HepG2 (cell line): Measurements from ENCODE around the gene ARL5A. TPM values are rescaled to one million over a fixed set of nuclear protein-coding genes. Genes with fewer than 3 reads are reported as not detected.

Experiments
- CHD4 ChIP-seq: fragments of 200-600 bp; sonication (generic); IDR thresholded peaks from 2 replicates; pipeline ENCODE4 v1.7.0; 2017; ENCODE audit warnings: mild to moderate bottlenecking, low read length, borderline replicate concordance
- DNMT1 ChIP-seq: sonication (generic); formaldehyde crosslinking; IDR thresholded peaks from 2 replicates; pipeline ENCODE4 v1.5.1; 2020; ENCODE audit warnings: mild to moderate bottlenecking, missing genetic modification reagents
- MEF2D ChIP-seq: sonication (generic); formaldehyde crosslinking; IDR thresholded peaks from 2 replicates; pipeline ENCODE4 v1.5.1; 2020; ENCODE audit warnings: mild to moderate bottlenecking, missing genetic modification reagents
- NR1H2 ChIP-seq: sonication (generic); formaldehyde crosslinking; IDR thresholded peaks from 2 replicates; pipeline ENCODE4 v1.8.1; 2022; ENCODE audit warnings: low read depth, missing genetic modification reagents, borderline replicate concordance
- PITX1 ChIP-seq: sonication (generic); formaldehyde crosslinking; IDR thresholded peaks from 2 replicates; pipeline ENCODE4 v1.5.1; 2020; ENCODE audit warnings: mild to moderate bottlenecking, missing genetic modification reagents
- SUZ12 ChIP-seq: fragments of 150-350 bp; IDR thresholded peaks from 2 replicates; pipeline ENCODE4 v1.6.1; 2014; ENCODE audit warnings: low read depth, low read length
- TRIM24 ChIP-seq: sonication (generic); formaldehyde crosslinking; IDR thresholded peaks from 2 replicates; pipeline ENCODE4 v1.8.0; 2022; ENCODE audit warnings: mild to moderate bottlenecking, missing genetic modification reagents
- ZNF547 ChIP-seq: sonication (generic); formaldehyde crosslinking; IDR thresholded peaks from 2 replicates; pipeline ENCODE4 v1.5.1; 2020; ENCODE audit warnings: mild to moderate bottlenecking, missing genetic modification reagents
- ZNF549 ChIP-seq: sonication (generic); formaldehyde crosslinking; IDR thresholded peaks from 2 replicates; pipeline ENCODE4 v1.5.0; 2020; ENCODE audit warnings: missing genetic modification reagents
- polyA plus RNA-seq, 8 experiments: library from polyadenylated mRNA; depleted of rRNA in 3 of 8; stranded (reverse) in 7 of 8; unstranded in 1 of 8; fragments of >200 nt; fragmentation: Illumina TruSeq in 4 of 8; extraction: Trizol in 4 of 8; gene quantifications; 2 replicates each; pipeline versions ENCODE4 v1.2.1 to v1.2.3, GENCODE V29; 2011 to 2016; ENCODE audit warnings: low read depth in 4 of 8, missing spikeins in 1 of 8, mixed read lengths in 1 of 8; ENCODE audit not compliant: insufficient read depth in 1 of 8
- total RNA-seq, 5 experiments: library from RNA; depleted of rRNA; stranded (reverse); fragments of >200 nt; fragmentation: Illumina TruSeq; extraction: Trizol; gene quantifications; 2 replicates each; pipeline ENCODE4 v1.2.3, GENCODE V29; 2016; ENCODE audit warnings: low read depth in 1 of 5
- TF ChIP-seq, protein P1 (sequence below): sonication (generic); formaldehyde crosslinking; IDR thresholded peaks from 2 replicates; pipeline ENCODE4 v1.5.0; 2020; ENCODE audit warnings: mild to moderate bottlenecking, missing genetic modification reagents, borderline replicate concordance
- TF ChIP-seq, protein P2 (sequence below): sonication (generic); formaldehyde crosslinking; IDR thresholded peaks from 2 replicates; pipeline ENCODE4 v1.4.0; 2020; ENCODE audit warnings: mild to moderate bottlenecking, missing genetic modification reagents
- TF ChIP-seq, protein P3 (sequence below): sonication (generic); formaldehyde crosslinking; IDR thresholded peaks from 2 replicates; pipeline ENCODE4 v1.4.0; 2020; ENCODE audit warnings: missing genetic modification reagents
- TF ChIP-seq, protein P4 (sequence below): sonication (generic); formaldehyde crosslinking; conservative IDR thresholded peaks from 2 replicates; pipeline ENCODE4 v1.4.0; 2020; ENCODE audit warnings: missing genetic modification reagents

The ARL5A gene
- total and polyA plus RNA-seq, 2 of the 13 experiments (the other 11 are each of a cell fraction or from before 2014, with no cell fraction given): 47.5 to 149 TPM

DNA sequence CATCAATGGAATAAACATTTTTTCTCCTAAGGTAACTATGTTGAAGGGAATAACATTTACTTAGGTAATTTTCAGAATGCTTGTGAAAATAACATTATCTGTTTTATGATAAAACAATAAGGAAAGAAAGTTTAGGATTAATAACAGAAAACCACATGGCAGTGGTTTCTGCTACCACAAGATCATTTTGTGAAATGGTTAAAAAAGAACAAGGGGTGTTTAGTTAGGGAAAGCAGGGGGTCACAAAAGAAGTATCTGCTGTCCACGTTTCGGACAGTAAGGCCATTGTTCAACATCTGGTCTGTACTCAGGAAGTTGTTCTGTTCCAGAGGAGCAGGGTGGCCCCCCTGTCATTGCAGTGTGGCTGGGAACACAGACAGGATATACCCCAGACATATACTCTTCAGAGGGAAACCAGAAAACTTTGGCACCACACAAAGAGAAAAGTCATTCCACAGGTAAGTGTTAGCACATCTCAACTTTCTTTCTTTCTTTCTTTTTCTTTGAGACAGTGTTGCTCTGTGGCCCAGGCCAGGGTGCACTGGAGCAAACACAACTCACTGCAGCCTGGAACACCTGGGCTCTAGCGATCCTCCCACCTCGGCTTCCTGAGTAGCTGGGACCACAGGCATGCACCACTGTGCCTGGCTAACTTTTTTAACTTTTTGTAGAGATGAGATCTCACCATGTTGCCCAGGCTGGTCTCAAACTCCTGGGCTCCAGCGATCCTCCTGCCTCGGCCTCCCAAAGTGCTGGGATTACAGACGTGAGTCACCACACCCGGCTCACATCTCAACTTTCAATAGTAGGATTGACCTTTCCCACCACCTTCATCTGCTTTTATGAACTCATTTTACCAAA, 14.8 kb upstream of the ARL5A start (continued):
- TF ChIP-seq, protein P1, sequence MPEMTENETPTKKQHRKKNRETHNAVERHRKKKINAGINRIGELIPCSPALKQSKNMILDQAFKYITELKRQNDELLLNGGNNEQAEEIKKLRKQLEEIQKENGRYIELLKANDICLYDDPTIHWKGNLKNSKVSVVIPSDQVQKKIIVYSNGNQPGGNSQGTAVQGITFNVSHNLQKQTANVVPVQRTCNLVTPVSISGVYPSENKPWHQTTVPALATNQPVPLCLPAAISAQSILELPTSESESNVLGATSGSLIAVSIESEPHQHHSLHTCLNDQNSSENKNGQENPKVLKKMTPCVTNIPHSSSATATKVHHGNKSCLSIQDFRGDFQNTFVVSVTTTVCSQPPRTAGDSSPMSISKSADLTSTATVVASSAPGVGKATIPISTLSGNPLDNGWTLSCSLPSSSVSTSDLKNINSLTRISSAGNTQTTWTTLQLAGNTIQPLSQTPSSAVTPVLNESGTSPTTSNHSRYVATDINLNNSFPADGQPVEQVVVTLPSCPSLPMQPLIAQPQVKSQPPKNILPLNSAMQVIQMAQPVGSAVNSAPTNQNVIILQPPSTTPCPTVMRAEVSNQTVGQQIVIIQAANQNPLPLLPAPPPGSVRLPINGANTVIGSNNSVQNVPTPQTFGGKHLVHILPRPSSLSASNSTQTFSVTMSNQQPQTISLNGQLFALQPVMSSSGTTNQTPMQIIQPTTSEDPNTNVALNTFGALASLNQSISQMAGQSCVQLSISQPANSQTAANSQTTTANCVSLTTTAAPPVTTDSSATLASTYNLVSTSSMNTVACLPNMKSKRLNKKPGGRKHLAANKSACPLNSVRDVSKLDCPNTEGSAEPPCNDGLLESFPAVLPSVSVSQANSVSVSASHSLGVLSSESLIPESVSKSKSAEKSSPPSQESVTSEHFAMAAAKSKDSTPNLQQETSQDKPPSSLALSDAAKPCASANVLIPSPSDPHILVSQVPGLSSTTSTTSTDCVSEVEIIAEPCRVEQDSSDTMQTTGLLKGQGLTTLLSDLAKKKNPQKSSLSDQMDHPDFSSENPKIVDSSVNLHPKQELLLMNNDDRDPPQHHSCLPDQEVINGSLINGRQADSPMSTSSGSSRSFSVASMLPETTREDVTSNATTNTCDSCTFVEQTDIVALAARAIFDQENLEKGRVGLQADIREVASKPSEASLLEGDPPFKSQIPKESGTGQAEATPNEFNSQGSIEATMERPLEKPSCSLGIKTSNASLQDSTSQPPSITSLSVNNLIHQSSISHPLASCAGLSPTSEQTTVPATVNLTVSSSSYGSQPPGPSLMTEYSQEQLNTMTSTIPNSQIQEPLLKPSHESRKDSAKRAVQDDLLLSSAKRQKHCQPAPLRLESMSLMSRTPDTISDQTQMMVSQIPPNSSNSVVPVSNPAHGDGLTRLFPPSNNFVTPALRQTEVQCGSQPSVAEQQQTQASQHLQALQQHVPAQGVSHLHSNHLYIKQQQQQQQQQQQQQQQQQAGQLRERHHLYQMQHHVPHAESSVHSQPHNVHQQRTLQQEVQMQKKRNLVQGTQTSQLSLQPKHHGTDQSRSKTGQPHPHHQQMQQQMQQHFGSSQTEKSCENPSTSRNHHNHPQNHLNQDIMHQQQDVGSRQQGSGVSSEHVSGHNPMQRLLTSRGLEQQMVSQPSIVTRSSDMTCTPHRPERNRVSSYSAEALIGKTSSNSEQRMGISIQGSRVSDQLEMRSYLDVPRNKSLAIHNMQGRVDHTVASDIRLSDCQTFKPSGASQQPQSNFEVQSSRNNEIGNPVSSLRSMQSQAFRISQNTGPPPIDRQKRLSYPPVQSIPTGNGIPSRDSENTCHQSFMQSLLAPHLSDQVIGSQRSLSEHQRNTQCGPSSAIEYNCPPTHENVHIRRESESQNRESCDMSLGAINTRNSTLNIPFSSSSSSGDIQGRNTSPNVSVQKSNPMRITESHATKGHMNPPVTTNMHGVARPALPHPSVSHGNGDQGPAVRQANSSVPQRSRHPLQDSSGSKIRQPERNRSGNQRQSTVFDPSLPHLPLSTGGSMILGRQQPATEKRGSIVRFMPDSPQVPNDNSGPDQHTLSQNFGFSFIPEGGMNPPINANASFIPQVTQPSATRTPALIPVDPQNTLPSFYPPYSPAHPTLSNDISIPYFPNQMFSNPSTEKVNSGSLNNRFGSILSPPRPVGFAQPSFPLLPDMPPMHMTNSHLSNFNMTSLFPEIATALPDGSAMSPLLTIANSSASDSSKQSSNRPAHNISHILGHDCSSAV (CRISPR knock-in tag): no peak
- no peak for TF ChIP-seq MEF2D (CRISPR knock-in tag)
- TF ChIP-seq, protein P2, sequence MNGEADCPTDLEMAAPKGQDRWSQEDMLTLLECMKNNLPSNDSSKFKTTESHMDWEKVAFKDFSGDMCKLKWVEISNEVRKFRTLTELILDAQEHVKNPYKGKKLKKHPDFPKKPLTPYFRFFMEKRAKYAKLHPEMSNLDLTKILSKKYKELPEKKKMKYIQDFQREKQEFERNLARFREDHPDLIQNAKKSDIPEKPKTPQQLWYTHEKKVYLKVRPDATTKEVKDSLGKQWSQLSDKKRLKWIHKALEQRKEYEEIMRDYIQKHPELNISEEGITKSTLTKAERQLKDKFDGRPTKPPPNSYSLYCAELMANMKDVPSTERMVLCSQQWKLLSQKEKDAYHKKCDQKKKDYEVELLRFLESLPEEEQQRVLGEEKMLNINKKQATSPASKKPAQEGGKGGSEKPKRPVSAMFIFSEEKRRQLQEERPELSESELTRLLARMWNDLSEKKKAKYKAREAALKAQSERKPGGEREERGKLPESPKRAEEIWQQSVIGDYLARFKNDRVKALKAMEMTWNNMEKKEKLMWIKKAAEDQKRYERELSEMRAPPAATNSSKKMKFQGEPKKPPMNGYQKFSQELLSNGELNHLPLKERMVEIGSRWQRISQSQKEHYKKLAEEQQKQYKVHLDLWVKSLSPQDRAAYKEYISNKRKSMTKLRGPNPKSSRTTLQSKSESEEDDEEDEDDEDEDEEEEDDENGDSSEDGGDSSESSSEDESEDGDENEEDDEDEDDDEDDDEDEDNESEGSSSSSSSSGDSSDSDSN (CRISPR knock-in tag): peak; percentile 34; the same call in 1 of the 2 replicates
- TF ChIP-seq SUZ12: no peak
- TF ChIP-seq CHD4: no peak
- no peak for TF ChIP-seq TRIM24 (CRISPR knock-in tag)
- TF ChIP-seq, protein P3, sequence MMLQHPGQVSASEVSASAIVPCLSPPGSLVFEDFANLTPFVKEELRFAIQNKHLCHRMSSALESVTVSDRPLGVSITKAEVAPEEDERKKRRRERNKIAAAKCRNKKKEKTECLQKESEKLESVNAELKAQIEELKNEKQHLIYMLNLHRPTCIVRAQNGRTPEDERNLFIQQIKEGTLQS (CRISPR knock-in tag): no peak
- TF ChIP-seq ZNF547 (CRISPR knock-in tag): no peak
- no peak for TF ChIP-seq ZNF549 (CRISPR knock-in tag)
- TF ChIP-seq NR1H2: no peak
- TF ChIP-seq, protein P4, sequence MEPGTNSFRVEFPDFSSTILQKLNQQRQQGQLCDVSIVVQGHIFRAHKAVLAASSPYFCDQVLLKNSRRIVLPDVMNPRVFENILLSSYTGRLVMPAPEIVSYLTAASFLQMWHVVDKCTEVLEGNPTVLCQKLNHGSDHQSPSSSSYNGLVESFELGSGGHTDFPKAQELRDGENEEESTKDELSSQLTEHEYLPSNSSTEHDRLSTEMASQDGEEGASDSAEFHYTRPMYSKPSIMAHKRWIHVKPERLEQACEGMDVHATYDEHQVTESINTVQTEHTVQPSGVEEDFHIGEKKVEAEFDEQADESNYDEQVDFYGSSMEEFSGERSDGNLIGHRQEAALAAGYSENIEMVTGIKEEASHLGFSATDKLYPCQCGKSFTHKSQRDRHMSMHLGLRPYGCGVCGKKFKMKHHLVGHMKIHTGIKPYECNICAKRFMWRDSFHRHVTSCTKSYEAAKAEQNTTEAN: no peak
- peak; percentile 62; the same call in 1 of the 2 replicates for TF ChIP-seq PITX1
- TF ChIP-seq DNMT1 (CRISPR knock-in tag): no peak
